K562 (cell line): ENCODE data around the gene AHCYL2. TPM values are rescaled to one million over a fixed set of nuclear protein-coding genes. Genes with fewer than 3 reads are reported as not detected.

ENCODE experiments used
- BRCA1 ChIP-seq, 2 experiments: fragments of 450-650 bp in 1 of 2; sonication (generic) in 1 of 2; formaldehyde crosslinking in 1 of 2; IDR thresholded peaks; 2 replicates each; pipeline versions ENCODE4 v1.5.0 to v1.6.1; 2017 to 2020; ENCODE audit warnings: mild to moderate bottlenecking in 1 of 2, missing genetic modification reagents in 1 of 2
- CBX5 ChIP-seq: IDR thresholded peaks from 2 replicates; pipeline ENCODE4 v1.6.1; 2014; ENCODE audit warnings: low read depth, borderline replicate concordance
- CHD2 ChIP-seq: IDR thresholded peaks from 2 replicates; pipeline ENCODE4 v1.6.1; 2011; ENCODE audit warnings: low read depth, low read length
- HMG20A ChIP-seq: fragments of 450-650 bp; formaldehyde crosslinking; conservative IDR thresholded peaks from 2 replicates; pipeline ENCODE4 v1.4.0; 2020; ENCODE audit warnings: mild to moderate bottlenecking, mixed read lengths
- POU5F1 ChIP-seq: fragments of 150-350 bp; IDR thresholded peaks from 2 replicates; pipeline ENCODE4 v1.6.1; 2014; ENCODE audit warnings: borderline replicate concordance, low read length, low read depth, mild to moderate bottlenecking; ENCODE audit not compliant: partially characterized antibody
- TAF7 ChIP-seq: fragments of 450-650 bp; IDR thresholded peaks from 2 replicates; pipeline ENCODE4 v1.6.1; 2016; ENCODE audit warnings: missing genetic modification characterization, missing compliant biosample characterization
- TCFL5 ChIP-seq: fragments of 250-450 bp; sonication (Bioruptor Pico); conservative IDR thresholded peaks from 2 replicates; pipeline ENCODE4 v1.6.1; 2021; ENCODE audit warnings: mild to moderate bottlenecking, moderate library complexity, matching md5 sums
- ZBTB1 ChIP-seq: sonication (generic); formaldehyde crosslinking; IDR thresholded peaks from 2 replicates; pipeline ENCODE4 v1.8.1; 2023; ENCODE audit warnings: missing genetic modification reagents, low read depth, mild to moderate bottlenecking, borderline replicate concordance
- polyA plus RNA-seq, 8 experiments: library from polyadenylated mRNA; depleted of rRNA in 4 of 8; stranded (reverse) in 5 of 8; unstranded in 3 of 8; fragments of >200 nt; fragmentation: Nextera tagmentation in 2 of 8; fragmentation: Illumina TruSeq in 1 of 8; extraction: Ambion mirVana in 2 of 8; extraction: Trizol in 1 of 8; gene quantifications; 2 replicates each; pipeline versions ENCODE4 v1.2.1 to v1.2.3, GENCODE V29; 2011 to 2014; ENCODE audit warnings: inconsistent platforms in 1 of 8, missing spikeins in 1 of 8
- total RNA-seq, 7 experiments: library from RNA; depleted of rRNA in 6 of 7; stranded (reverse); fragments of >200 nt in 6 of 7; fragmentation: Illumina TruSeq in 2 of 7; extraction: Trizol in 2 of 7; gene quantifications; 2 replicates each; pipeline versions ENCODE4 v1.2.1 to v1.2.3, GENCODE V29; 2011 to 2021; ENCODE audit warnings: low replicate concordance in 1 of 7
- TF ChIP-seq, protein P1 (sequence below): sonication (generic); formaldehyde crosslinking; IDR thresholded peaks from 2 replicates; pipeline ENCODE4 v1.8.1; 2023; ENCODE audit warnings: mild to moderate bottlenecking, missing genetic modification reagents, moderate library complexity
- TF ChIP-seq, protein P2 (sequence below): fragments of 250-450 bp; sonication (Bioruptor Pico); IDR thresholded peaks from 2 replicates; pipeline ENCODE4 v1.8.0; 2022; ENCODE audit warnings: moderate library complexity, mild to moderate bottlenecking, inconsistent platforms
- TF ChIP-seq, protein P3 (sequence below), 2 experiments: IDR thresholded peaks in 1 of 2; conservative IDR thresholded peaks in 1 of 2; 2 replicates each; pipeline ENCODE4 v1.6.1; 2016; ENCODE audit warnings: low read depth in 2 of 2, mild to moderate bottlenecking in 1 of 2, missing compliant biosample characterization in 1 of 2, missing genetic modification characterization in 1 of 2, moderate library complexity in 1 of 2
- TF ChIP-seq, protein P4 (sequence below): fragments of 450-650 bp; IDR thresholded peaks from 2 replicates; pipeline ENCODE4 v1.6.1; 2016; ENCODE audit warnings: missing biosample characterization, missing genetic modification characterization
- TF ChIP-seq, protein P5 (sequence below): sonication (generic); formaldehyde crosslinking; IDR thresholded peaks from 2 replicates; pipeline ENCODE4 v1.8.0; 2022; ENCODE audit warnings: mild to moderate bottlenecking, missing genetic modification reagents

The AHCYL2 gene
- total and polyA plus RNA-seq, 9 of the 15 experiments (the other 6 are each of a cell fraction or from before 2014, with no cell fraction given): 0.93 to 10.5 (median 5.2) TPM

DNA sequence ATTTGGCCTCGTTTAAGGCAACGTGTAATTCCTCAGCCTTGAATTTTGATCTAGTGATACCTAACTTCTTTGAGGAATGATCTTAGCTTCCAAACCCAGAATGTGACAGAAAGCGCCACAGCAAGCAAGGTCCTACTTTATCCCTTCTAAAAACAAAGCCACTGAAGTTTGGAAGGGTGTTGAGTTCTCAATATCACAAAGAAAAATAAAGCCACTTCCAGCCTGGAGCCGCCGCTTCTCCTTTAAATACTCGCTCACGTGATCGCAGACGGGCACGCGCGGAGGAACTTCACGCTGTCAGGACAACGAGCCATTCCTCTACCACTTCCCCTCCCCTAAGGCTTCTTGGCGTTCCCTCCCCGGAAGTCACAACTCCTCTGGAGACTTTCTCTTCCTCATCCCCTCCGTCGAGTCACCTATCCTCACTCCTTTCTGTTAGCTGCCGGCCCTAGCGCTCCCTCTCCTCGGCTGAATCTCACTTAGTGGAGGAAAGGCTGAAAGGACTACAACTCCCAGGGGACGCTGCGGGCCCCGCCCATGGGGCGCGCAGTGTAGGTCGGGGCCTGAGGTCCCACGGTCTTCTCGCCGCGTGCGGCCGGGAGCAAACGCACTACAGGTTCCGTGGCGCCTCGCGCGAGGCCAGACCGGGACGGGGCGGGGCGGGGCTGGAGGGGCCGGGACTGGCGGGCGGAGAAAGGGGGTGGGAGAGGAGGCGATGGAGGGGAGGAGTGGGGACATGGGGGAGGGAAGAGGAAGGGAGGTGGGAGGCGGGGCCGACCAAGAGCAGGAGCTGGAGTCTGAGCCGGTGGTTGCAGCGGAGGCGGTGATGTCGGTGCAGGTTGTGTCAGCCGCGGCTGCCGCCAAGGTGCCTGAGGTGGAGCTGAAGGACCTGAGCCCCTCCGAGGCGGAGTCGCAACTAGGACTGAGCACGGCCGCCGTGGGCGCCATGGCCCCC lies at the start of gene AHCYL2 (continued):
- no peak for TF ChIP-seq TAF7 (tag)
- no peak; the same call in 1 of the 2 replicates for TF ChIP-seq ZBTB1 (CRISPR knock-in tag)
- no peak for TF ChIP-seq BRCA1 (IDR thresholded peaks at IDR 0.05)
- TF ChIP-seq BRCA1 (CRISPR knock-in tag; IDR thresholded peaks at IDR 0.05): no peak
- TF ChIP-seq POU5F1: peak; percentile 78
- TF ChIP-seq, protein P1, sequence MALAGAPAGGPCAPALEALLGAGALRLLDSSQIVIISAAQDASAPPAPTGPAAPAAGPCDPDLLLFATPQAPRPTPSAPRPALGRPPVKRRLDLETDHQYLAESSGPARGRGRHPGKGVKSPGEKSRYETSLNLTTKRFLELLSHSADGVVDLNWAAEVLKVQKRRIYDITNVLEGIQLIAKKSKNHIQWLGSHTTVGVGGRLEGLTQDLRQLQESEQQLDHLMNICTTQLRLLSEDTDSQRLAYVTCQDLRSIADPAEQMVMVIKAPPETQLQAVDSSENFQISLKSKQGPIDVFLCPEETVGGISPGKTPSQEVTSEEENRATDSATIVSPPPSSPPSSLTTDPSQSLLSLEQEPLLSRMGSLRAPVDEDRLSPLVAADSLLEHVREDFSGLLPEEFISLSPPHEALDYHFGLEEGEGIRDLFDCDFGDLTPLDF (CRISPR knock-in tag): peak; percentile 86
- 0 out of 2 replicates have a peak, but pooled peaks have one; percentile 3 for TF ChIP-seq CBX5
- TF ChIP-seq, protein P2, sequence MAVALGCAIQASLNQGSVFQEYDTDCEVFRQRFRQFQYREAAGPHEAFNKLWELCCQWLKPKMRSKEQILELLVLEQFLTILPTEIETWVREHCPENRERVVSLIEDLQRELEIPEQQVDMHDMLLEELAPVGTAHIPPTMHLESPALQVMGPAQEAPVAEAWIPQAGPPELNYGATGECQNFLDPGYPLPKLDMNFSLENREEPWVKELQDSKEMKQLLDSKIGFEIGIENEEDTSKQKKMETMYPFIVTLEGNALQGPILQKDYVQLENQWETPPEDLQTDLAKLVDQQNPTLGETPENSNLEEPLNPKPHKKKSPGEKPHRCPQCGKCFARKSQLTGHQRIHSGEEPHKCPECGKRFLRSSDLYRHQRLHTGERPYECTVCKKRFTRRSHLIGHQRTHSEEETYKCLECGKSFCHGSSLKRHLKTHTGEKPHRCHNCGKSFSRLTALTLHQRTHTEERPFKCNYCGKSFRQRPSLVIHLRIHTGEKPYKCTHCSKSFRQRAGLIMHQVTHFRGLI (CRISPR knock-in tag): no peak
- TF ChIP-seq, protein P3, sequence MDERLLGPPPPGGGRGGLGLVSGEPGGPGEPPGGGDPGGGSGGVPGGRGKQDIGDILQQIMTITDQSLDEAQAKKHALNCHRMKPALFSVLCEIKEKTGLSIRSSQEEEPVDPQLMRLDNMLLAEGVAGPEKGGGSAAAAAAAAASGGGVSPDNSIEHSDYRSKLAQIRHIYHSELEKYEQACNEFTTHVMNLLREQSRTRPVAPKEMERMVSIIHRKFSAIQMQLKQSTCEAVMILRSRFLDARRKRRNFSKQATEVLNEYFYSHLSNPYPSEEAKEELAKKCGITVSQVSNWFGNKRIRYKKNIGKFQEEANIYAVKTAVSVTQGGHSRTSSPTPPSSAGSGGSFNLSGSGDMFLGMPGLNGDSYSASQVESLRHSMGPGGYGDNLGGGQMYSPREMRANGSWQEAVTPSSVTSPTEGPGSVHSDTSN (CRISPR knock-in tag; IDR thresholded peaks at IDR 0.05; ENCODE audit: low read depth): no peak
- TF ChIP-seq, protein P3 (tag; conservative IDR thresholded peaks at IDR 0.05; ENCODE audit: low read depth): peak; percentile 73
- no peak for TF ChIP-seq TCFL5 (CRISPR knock-in tag)
- peak; percentile 95 for TF ChIP-seq CHD2
- TF ChIP-seq, protein P4, sequence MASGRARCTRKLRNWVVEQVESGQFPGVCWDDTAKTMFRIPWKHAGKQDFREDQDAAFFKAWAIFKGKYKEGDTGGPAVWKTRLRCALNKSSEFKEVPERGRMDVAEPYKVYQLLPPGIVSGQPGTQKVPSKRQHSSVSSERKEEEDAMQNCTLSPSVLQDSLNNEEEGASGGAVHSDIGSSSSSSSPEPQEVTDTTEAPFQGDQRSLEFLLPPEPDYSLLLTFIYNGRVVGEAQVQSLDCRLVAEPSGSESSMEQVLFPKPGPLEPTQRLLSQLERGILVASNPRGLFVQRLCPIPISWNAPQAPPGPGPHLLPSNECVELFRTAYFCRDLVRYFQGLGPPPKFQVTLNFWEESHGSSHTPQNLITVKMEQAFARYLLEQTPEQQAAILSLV (tag): no peak
- no peak for TF ChIP-seq HMG20A (CRISPR knock-in tag)
- TF ChIP-seq, protein P5, sequence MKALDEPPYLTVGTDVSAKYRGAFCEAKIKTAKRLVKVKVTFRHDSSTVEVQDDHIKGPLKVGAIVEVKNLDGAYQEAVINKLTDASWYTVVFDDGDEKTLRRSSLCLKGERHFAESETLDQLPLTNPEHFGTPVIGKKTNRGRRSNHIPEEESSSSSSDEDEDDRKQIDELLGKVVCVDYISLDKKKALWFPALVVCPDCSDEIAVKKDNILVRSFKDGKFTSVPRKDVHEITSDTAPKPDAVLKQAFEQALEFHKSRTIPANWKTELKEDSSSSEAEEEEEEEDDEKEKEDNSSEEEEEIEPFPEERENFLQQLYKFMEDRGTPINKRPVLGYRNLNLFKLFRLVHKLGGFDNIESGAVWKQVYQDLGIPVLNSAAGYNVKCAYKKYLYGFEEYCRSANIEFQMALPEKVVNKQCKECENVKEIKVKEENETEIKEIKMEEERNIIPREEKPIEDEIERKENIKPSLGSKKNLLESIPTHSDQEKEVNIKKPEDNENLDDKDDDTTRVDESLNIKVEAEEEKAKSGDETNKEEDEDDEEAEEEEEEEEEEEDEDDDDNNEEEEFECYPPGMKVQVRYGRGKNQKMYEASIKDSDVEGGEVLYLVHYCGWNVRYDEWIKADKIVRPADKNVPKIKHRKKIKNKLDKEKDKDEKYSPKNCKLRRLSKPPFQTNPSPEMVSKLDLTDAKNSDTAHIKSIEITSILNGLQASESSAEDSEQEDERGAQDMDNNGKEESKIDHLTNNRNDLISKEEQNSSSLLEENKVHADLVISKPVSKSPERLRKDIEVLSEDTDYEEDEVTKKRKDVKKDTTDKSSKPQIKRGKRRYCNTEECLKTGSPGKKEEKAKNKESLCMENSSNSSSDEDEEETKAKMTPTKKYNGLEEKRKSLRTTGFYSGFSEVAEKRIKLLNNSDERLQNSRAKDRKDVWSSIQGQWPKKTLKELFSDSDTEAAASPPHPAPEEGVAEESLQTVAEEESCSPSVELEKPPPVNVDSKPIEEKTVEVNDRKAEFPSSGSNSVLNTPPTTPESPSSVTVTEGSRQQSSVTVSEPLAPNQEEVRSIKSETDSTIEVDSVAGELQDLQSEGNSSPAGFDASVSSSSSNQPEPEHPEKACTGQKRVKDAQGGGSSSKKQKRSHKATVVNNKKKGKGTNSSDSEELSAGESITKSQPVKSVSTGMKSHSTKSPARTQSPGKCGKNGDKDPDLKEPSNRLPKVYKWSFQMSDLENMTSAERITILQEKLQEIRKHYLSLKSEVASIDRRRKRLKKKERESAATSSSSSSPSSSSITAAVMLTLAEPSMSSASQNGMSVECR (CRISPR knock-in tag): peak; percentile 93; the same call in 1 of the 2 replicates
